Adipose tissue (tissue), 3 donors: ENCODE data around the gene DPM2. TPM values are rescaled to one million over a fixed set of nuclear protein-coding genes. Genes with fewer than 3 reads are reported as not detected.

ENCODE experiments used
- H3K27ac ChIP-seq: one replicate; pipeline ENCODE4 v1.5.1; 2013; ENCODE audit warnings: low read depth, low read length
- WGBS, 3 donors: extraction: QIAGEN DNeasy Blood & Tissue Kit; methylation state at CpG; one replicate each; pipeline ENCODE4 v1.1.7; 2013; 5-methylcytosine and 5-hydroxymethylcytosine counted together
- polyA plus RNA-seq, 3 donors: library from polyadenylated mRNA; stranded (reverse); fragments of 200-250 nt; gene quantifications; one replicate each; pipeline ENCODE4 v1.2.3, GENCODE V29; 2013
- donor health status: healthy with polysubstance abuse.
- donor health status: Bipolar disorder and iron deficiency.
- donor health status: healthy.

DPM2 gene
- polyA plus RNA-seq, 3 donors: 26.9 to 40.5 (median 30.2) TPM

DNA sequence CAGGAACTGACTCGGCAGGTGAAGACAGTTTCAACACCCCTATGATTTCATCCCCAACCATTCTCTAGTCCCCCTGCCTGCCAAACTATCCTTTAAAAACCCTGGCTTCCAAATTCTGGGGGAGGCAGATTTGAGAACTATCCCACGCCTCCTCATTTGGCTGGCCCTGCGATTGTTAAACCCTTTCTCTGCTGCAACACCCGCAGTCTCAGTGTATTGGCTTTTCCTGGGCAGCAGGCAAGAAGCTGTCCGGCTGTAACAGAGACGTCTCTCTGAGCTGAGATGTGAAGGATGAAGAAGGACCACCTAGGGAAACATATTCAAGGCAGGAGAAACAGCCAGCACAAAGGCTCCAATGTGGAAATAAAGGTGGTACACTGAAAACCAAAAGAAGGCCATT is 44.8 kb downstream of the DPM2 start:
- no peak overlapping the region for H3K27ac ChIP-seq
- WGBS, 3 donors: 80 to 93% (median 93%) methylated on average over 6 of the region's 6 CpGs

DNA sequence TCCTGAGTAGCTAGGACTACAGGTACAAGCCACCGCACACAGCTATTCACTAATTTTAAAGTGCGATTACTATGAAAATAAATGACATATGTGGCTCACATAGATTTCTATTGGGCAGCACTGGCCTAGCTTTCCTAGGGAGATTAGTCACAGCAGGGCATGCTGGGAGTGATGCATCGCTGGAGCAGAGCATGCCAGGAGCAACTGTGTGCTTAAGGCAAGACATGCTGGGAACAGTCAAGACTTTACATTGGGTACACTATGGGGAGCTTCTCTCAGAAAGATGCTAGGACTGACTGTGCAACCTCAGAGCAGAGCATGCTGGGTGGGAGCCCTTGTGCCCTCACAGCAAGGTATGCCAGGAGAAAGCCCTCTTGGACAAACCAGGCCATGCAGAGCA is 47.6 kb downstream of the DPM2 start:
- no peak overlapping the region for H3K27ac ChIP-seq
- 91 to 97% (median 96%) methylated on average over 3 of the region's 3 CpGs for WGBS, 3 donors

DNA sequence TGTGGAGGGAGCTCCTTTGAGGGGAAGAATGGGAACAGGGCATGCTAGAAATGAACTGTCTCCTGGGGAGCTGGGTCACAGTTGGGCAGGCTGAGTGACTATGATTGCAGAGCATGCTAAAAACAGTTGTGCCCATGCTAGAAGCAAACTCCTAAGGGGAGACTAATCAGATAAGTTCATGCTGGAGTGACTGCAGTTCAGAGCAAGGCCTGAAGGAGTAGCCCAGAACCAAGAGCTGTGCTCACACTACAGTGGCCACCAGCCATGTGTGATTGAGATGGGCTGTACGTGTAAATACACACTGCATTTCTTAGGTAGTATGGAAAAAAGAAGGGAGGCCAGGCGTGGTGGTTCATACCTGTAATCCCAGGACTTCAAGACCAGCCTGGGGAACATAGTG is 49.9 kb downstream of the DPM2 start:
- no peak overlapping the region for H3K27ac ChIP-seq
- WGBS, 3 donors: 64 to 90% (median 84%) methylated on average over 2 of the region's 2 CpGs

- H3K27ac ChIP-seq: no peak overlapping the region
- 96% methylated on average over 18 of the region's 18 CpGs for WGBS, 3 donors
These were observed 51.2 kb downstream of the DPM2 start for GRCh38 chr9:127886401-127886972.

DNA sequence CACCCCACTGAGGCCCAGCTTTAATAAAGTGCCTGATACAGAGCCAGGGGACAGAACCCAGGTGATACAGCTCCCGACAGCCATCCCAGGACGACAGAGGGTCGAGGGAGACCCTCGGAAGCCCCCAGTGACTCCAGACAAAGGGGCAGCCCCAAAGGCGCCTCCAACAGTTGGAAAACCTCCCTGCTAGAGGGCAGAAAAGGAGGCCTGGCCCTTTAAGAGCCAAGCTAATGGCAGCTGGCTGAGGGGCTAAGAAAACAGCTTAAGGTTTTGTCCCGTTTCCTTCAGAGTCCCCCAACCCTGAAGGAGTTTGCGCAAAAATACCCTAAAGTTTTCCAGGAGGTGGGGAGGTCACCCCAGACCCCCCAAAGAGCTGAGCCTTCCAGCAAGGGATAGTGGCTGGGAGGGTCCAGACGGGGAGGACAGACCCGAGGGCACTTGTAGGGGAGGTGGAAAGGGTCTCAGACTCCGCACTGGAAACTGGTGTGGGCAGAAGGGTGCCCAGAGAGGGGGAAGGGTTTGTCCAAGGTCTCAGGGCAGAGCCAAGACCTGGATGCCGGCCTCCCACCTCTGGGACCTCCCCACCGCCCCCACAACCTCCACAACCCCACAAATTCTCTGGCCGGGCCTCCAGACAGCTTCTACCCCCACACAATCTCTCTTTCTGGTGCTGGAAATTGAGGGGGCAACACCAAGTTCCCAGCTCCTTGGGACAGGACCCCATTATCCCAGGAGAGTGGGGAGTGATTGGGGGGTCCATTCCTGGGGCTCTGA is 52.0 kb downstream of the DPM2 start:
- no peak overlapping the region for H3K27ac ChIP-seq
- 77 to 81% (median 81%) methylated on average over 12 to 13 of the region's 13 CpGs for WGBS, 3 donors

Other genes with a start within 250 kb of the DPM2 start
- under 1 TPM; 0.11 to 0.77 (median 0.41) TPM for gene CFAP157, start 230.9 kb downstream of the DPM2 start, polyA plus RNA-seq
- gene PTRH1, start 222.2 kb downstream of the DPM2 start, polyA plus RNA-seq: 10 to 100 TPM; 12.1 to 55.6 (median 24.6) TPM
- under 1 TPM in 2 of 3 donors, not detected in 1; 0.05 to 0.06 TPM for gene TTC16, start 221.8 kb downstream of the DPM2 start, polyA plus RNA-seq
- gene TOR2A, start 202.6 kb downstream of the DPM2 start, polyA plus RNA-seq: 10 to 100 TPM in 2 of 3 donors, 1 to 10 TPM in 1; 9.6 to 12.8 (median 10.6) TPM
- 10 to 100 TPM in 2 of 3 donors, 1 to 10 TPM in 1; 4.8 to 29.7 (median 23.3) TPM for gene SH2D3C, start 159.2 kb downstream of the DPM2 start, polyA plus RNA-seq
- gene CDK9, start 151.8 kb downstream of the DPM2 start, polyA plus RNA-seq: 10 to 100 TPM; 34.3 to 68.4 (median 52.1) TPM
- gene FPGS, start 135.0 kb downstream of the DPM2 start, polyA plus RNA-seq: 100 to 1,000 TPM in 1 of 3 donors, 10 to 100 TPM in 2; 35.1 to 148 (median 52.1) TPM
- gene ENG, start 83.2 kb downstream of the DPM2 start, polyA plus RNA-seq: 100 to 1,000 TPM in 2 of 3 donors, 10 to 100 TPM in 1; 37.9 to 180 (median 107) TPM
- 10 to 100 TPM; 20.9 to 85.4 (median 71.1) TPM for gene AK1, start 60.2 kb downstream of the DPM2 start, polyA plus RNA-seq
- 100 to 1,000 TPM in 2 of 3 donors, 10 to 100 TPM in 1; 41.1 to 142 (median 141) TPM for gene ST6GALNAC6, start 38.3 kb downstream of the DPM2 start, polyA plus RNA-seq
- gene ST6GALNAC4, start 20.8 kb downstream of the DPM2 start, polyA plus RNA-seq: 10 to 100 TPM; 20.4 to 41.4 (median 25.9) TPM
- under 1 TPM; 0.22 to 0.74 (median 0.74) TPM for gene PIP5KL1, start 7.1 kb downstream of the DPM2 start, polyA plus RNA-seq
- 10 to 100 TPM; 11.2 to 18.6 (median 14.9) TPM for gene EEIG1, start 43.1 kb upstream of the DPM2 start, polyA plus RNA-seq
- gene NAIF1, start 129.5 kb upstream of the DPM2 start, polyA plus RNA-seq: 1 to 10 TPM; 4.8 to 6.6 (median 5.1) TPM
- gene SLC25A25, start 130.4 kb upstream of the DPM2 start, polyA plus RNA-seq: 100 to 1,000 TPM in 1 of 3 donors, 10 to 100 TPM in 2; 40.4 to 129 (median 61.0) TPM
- gene PTGES2, start 189.9 kb upstream of the DPM2 start, polyA plus RNA-seq: 10 to 100 TPM; 36.1 to 63.9 (median 39.9) TPM
- 10 to 100 TPM in 1 of 3 donors, 1 to 10 TPM in 2; 5.9 to 15.6 (median 9.5) TPM for gene LCN2, start 211.6 kb upstream of the DPM2 start, polyA plus RNA-seq
- 100 to 1,000 TPM in 1 of 3 donors, 10 to 100 TPM in 2; 74.5 to 110 (median 95.4) TPM for gene BBLN, start 222.4 kb upstream of the DPM2 start, polyA plus RNA-seq